Skeletal muscle cell (primary cell): ENCODE data around the gene ANKMY1.
A peak's percentile ranks its signal among the peaks of the same experiment; 100 is the strongest.

Experiments
- DNase-seq: peaks from one replicate; pipeline ENCODE4 v3.0.0-alpha.2; 2010; ENCODE audit warnings: low read depth
- H3K4me3 ChIP-seq: 2 replicates; pipeline ENCODE4 v1.5.1; 2011; ENCODE audit warnings: low read depth, mild to moderate bottlenecking, control low read depth, low read length, moderate library complexity

ANKMY1 gene

DNA sequence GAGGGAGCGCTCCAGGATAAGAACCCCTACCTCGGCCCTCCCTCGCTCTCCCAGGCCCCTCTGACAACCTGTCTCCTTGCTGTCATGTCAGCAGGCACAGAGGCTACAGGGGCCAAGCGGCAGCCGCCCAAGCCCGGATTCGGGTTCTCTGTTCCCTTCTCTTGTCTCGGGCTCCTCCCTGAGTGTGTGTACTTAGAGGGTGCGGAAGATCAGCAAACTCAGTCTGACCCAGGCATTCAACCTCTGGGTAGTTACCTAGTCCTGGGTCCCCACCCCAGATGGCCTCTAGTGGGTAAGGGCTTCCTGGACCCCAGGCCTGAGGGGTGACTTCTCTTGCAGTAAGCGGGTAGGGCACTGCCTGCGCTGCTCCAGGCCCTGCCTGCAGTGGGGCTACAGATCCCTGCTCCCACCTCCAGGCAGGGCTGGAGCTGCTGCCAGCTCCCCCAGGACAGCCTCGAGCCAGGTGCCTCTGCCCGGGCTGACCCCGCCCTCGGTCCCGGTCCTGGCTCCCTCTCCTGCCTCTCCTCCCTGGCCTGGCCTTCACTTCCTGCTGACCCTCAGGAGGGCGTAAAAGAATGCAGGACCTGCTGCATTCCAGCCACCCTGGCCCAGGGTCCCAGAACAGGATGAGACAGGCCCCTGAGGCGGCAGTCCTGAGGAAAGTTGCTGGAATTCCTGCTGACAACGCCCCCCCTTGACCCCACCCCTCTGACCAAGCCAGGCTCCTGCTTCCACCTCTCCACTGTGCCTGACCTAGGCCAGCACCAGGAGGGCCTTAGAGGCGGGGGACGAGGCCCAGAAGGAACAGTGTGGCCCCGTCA lies 100.4 kb downstream of the ANKMY1 start:
- DNase-seq, result no peak
- H3K4me3 ChIP-seq, result no peak overlapping the region

DNA sequence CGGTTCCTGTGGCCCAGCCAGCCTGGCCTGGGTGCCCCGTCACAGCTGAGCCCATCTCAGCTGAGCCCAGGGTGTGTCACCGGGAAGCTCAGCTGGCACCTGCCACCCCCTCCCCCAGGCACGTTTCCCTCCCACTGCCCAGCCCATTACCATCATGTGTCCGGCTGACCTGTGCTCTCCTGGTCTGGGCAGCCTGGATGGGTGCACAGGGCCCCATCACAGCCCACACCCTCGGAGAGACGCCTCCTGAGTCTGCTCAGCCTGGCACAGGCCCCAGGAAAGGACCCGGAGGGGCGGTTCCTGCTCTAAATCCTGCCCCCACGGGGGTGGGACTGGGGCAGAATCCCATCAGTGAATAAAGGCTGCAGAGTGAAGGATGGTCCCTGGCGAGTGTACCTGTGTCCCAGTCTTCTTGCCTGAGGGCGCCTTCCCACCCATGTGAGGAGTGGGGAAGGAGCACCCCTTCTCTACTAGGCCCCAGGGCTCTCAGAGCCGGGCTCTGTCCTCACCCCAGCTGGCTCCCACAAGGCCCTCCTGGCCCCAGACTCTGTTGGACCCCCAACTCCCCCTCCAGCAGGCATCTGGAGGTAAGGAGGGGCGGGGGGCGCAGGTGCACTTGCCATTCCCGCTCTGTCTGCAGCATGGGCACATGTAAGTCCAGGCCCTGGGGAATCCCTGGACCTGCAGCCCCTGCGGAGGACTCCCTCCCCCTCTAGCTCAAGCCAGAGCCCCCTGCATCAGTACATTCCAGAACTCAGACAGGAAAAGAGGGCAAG lies 101.2 kb downstream of the ANKMY1 start:
- DNase-seq, result no peak
- H3K4me3 ChIP-seq, result no peak overlapping the region

DNA sequence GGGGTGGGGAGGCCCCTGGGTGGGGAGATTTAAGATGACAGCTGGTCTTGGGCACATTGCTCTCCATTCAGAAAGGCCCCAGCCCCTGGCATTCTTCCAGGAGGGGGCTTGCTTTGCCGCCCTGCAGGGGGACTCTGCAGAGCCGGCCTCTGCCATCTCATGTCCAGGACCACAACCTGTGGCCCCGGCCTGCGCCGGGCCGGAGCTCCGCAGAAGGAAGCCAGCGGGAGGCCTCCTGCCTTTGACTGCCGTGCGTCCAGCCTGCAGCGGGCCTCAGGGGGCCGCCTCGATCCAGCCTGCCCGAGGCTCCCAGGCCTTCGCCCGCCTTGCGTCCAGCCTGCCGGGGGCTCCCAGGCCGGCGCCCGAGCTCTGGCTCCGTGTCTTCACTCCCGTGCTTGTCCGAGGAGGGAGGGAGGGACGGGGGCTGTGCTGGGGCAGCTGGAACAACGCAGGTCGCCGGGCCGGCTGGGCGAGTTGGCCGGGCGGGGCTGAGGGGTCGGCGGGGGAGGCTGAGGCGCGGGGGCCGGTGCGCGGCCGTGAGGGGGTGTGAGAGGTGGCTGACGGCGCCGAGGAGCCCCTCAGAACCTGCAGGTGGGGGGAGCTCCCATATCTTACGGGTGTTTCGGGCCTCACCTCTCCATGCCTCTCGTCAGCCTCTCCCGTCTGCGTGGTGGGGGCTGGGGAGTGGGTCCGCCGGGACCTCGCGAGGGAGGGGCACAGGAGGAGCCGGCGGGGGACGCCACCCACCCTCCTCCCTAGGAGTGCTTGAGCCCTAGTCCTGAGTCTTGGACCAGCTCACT lies 101.9 kb downstream of the ANKMY1 start:
- H3K4me3 ChIP-seq, result no peak overlapping the region
- DNase-seq, result no peak

DNA sequence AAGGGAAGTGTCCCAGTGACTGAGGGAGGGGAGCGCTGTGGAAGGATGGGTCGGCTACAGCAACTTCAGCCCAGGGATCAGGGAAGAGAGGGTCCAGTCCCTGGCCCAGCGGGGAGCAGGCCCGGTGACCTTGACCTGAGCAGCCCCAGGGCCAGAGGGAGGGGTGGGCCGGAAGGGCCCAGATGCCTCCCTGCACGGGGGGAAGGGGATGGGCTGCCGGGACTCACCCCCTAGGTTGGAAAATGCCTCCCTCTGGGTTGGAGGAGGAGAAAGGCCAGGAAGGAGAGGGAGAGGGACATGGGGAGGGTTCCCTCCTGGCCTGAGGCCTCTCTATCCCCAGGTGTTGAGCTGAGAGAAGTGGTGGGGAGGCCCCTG lies 102.5 kb downstream of the ANKMY1 start:
- DNase-seq, result no peak
- H3K4me3 ChIP-seq, result no peak overlapping the region

DNA sequence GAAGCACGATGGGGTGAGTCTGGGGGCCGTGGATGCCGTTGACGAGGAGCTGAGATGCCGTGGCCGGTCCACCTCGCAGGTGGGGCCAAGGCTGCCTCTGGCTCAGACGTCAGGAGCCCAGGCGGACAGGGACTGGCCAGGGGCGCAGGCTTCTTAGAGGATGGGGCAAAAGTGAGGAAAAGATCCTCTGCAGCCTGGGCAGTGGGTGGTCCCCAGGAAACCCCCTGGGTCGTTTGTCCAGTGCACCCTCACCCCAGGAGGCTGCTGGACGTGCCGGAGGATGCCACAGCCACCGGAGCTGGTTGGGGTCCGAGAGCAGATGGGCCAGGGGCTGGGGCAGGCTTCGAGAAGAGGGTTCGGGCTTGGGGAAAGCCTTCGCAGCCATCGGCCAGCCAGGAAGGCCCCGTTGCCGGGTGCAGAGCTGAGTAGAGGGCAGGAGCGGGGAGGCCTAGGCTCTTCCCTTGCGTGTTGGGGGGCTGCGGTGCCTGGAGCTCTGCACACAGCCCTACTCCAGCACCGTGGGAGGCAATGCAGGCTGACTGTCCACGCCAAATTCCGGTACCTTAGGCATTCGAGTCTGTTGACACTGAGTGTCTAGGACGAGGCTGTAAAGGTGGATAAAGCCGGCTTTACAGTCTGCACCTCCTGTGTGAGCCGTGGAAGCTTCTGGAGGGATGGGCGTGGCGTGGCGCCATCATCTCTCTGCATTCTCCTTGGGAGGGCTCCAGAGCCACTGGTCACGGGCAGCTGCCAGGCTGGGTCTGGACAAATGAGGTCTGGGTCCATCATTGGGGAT lies 103.5 kb downstream of the ANKMY1 start:
- H3K4me3 ChIP-seq, result peak overlapping the region; percentile 18
- no peak for DNase-seq

DNA sequence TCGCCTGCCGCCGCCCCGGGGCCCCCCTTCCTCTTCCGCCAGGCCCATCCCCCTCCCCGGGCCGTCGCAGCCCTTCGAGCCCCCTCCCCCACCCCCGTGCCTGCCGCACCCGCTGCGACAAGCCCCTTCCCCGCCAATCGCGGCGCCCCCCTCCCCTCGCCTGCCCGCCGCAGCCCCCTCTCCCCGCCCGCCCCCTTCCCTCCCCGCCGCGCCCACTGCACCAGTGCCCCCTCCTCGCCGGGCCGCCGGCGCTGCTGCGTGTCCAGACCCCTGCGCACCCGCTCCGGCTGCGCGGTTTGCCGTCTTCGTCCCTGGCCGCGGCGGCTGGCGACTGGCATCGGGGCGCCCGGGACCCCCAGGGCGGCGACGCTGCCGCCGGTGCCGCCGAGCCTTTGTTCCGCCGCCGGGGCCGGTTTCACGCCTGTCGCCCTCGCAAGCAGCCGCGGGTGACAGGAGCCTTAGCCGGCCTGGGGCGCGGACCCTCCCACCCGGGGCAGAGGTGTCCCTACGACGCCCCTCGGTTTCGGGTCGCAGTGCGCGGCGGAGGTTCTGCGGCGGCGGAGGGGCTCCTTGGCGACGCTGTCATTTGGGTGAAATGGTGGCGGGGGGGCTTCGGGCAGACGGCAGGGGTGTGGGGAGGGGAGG lies 104.2 kb downstream of the ANKMY1 start:
- H3K4me3 ChIP-seq, result peak overlapping the region; percentile 18
- no peak for DNase-seq

DNA sequence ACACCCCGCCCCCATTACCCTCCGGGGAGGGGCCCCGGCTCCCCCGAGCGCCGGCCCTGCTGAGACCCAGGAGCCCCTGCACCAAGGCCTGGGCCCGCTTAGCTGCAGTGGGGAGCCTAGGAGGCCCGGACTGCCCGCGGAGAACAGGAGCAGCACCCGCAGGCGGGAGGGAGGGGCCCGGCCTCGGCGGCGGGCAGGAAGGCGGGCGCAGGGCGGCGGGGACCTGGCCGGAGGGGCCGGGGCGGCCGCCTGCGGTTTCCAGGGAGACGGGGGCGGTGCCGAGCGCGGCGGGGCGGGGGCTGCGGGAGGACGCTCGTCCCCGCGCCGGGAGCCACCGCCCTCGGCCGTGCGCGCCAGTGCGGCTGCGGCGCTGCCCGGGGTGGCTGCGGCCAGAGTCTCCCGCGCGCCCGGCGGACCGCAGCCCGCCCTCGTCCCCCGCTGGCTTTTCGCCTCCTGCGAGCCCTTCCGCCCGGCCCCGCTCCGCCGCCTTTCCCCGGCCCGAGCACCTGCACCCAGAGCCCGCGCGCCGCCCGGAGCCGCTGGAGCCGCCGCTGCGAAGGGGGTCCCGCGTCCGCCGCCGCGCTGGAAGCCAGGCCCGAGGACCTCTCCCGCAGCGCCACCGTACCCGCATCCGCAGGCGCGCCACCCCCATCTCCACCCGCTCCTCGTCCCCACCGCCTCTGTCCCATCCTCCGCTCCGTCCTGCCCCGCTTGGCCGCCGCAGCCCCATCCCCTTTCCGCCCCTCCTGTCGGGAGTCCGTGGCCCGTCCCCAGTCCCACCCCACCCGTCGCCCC lies 105.1 kb downstream of the ANKMY1 start:
- no peak for DNase-seq
- H3K4me3 ChIP-seq, result peak overlapping the region; percentile 49

DNA sequence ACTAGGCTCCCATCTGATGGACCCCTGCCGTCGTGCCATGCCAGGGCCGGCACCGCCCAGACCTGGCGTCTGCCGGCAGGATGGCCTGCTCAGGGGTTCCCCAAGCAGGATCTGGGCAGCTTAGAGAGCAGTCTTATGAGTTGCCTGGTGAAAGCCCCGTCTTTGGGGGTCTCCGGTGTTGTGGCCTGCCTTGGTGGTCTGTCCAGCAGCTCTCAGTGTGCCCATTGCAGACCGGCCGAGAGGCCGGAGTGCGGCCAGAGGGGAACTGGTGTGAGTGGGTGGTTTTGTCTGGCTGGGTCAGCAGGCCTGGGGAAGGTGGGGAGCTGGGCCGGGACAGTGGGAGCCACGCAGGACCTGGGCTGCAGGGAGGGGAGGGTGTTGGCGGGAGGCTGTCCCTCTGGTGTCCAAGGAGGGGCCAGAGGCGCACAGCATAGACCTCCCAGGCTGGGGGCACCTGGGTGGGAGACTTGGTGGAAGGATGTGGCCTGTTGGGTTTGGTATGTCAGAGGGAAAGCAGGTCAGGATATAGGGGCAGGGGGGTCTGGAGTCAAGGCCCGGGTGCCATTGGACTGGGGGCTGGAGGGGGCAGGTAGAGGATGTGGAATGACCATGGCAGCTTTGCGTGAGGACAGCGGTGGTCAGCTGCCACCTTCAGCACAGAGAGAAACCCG lies 105.9 kb downstream of the ANKMY1 start:
- H3K4me3 ChIP-seq, result peak overlapping the region; percentile 49
- DNase-seq, result no peak

DNA sequence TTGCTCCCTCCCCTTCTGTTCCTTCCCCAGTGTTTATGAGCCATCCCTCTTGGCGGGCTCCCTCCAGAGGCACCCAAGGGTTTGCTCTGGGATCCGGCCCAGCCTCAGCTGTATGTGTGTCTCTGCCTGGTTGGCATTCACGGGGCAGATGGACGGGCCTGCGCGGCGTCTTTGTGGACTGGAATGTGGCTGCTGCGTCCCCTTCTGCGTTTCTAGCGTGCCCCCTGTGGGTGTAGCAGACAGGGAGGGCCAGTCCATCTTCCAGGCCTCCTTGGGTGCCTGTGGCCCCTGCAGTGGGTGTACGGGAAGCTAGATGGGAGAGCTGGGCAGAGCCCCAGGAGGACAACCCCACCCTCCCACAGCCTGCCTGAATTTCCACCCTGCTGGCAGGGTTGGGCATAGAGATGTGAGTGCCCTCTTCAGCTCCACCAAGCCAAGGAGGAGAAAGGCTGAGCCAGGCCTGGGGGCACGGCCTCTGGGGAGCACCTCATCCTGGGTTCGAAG lies 106.6 kb downstream of the ANKMY1 start:
- H3K4me3 ChIP-seq, result no peak overlapping the region
- no peak for DNase-seq

DNA sequence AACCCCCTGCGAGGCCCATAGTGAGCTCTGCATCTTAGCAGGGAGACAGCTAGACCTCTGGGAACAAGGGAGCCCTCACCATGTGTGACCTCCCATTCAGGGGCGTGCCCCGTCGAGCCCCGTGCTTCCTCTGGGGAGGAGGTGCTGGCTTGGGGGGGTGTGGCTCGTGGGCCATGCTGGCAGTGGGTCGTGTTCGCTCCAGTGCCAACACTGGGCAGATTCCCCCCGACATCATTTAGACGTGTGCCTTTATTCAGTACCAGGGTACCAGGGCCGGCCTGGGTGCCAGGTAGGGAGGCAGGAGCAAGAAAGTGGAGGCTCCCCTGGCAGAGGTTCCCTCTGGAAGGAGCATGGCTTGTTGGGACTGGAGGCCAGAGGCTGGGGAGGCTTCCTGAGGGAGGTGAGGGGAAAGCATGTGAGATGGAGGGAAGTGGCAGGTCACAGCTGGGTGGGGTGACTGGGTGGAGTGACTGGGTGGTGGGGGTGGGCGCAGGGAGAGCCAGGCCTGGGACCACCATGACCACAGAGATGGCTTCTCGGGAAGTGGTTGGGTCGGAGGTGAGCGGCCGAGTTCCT lies 107.2 kb downstream of the ANKMY1 start:
- H3K4me3 ChIP-seq, result no peak overlapping the region
- no peak for DNase-seq

DNA sequence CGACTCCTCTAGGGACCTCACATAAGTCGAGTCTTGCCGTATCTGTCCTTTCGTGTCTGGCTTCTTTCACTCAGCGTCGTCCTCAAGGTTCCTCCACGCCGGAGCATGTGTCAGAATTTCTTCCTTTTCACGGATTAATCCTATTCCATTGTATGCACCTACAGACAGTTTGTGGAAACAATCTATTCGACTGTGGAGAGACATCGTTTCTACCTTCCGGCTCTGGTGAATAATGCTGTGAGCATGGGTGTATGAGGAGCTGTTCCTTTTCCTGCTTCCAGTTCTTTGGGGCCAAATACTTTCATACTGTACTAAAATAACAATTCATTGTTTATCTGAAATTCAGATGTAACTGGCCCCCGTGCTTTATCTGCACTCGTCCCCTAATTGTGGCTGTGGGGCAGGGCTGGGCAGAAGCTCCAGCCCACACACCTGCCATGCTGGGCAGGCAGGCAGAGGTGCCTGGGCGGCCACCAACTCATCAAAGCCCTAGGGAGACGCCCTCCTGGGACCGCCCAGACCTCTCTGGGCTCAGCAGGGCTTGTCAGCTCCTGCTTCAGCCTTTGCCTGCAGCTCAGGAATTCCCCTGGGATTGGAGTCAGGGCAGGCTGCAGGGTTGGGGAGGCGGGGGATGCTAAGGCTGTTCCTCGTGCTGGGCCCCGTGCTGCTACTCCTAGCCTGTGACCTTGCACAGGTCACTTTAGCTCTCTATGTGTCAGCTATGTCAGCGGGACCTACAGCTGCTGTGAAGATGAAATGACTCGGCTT lies 107.8 kb downstream of the ANKMY1 start:
- H3K4me3 ChIP-seq, result no peak overlapping the region
- no peak for DNase-seq

DNA sequence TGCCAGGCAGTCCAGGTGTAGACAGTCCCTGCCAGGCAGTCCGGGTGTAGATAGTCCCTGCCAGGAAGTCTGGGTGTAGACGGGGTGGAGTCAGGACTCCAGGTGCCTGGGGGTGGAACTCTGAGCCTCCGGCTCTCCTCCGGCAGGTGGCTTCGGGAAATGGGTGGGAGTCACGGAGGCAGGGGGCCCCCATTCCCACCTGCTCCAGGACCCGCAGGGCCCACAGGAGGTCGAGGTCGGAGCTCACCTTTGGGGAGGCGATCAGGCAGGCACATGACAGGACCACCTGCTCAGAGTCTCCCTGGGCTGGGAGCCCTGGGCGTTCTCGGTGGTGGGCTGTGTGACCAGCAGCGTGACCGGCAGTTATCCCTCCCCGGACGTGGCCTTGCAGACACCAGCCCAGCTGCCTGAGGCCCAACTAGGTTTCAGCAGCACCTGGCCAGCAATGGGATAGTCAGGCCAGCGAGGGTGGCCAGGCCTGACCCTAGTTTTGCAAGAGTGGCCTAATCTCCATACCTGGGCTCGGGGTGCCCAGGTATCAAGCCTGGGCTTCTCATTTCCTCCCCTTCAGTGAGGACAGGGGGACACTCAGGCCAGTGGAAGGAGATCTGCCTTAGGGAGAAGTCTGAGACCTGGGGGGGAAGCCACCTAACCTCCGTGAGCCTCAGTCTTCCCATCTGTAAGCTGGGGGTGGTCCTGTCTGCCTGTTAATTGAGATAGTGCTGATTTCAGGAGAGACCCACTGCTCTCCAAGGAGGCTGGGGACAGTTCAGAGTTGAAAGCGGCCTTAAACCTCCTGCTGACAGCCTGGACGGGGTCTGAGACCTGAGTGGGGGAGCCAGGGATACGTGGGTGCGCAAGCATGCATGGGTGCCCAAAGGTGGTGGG lies 109.2 kb downstream of the ANKMY1 start:
- no peak for DNase-seq
- H3K4me3 ChIP-seq, result no peak overlapping the region

DNA sequence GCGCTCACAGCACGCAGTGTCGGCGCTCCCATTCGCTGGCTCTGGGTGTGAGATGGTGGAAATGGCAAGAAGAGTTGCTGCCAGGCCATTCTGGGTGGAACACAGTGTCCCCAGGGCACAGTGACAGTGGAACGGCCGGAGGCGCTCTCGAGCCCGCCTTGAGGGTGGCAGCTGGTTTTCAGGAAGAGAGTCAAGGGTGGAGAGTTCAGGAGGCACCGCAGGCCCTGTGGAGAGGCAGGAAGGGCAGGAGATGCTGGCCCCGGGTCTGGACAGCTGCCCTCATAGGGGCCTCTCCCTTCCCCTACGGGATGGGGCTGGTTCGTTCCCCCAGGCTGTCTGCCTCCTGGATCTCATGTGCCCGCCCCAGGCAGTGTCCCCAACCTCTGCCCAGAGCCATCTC lies 109.9 kb downstream of the ANKMY1 start:
- no peak for DNase-seq
- no peak overlapping the region for H3K4me3 ChIP-seq

DNA sequence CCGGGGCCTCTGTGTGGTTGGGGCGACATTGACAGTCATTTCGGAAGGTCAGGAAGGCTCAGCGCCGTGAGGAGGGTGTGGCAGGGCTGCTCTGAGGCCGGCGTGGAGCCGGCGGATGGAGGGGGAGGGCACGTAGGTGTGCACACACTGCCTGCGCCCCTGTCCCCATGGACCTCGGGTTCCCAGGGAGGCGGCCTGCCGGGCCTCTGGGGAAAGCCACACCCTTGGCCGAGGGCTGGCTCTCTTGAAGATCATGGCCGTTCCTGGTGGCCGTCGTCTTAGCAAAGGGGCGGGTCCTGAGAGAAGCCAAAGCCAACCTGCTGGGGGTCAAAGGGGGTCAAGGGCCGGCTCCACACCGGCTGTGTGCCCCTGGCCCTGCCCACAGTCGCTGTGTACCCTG lies 110.5 kb downstream of the ANKMY1 start:
- no peak overlapping the region for H3K4me3 ChIP-seq
- DNase-seq, result no peak

DNA sequence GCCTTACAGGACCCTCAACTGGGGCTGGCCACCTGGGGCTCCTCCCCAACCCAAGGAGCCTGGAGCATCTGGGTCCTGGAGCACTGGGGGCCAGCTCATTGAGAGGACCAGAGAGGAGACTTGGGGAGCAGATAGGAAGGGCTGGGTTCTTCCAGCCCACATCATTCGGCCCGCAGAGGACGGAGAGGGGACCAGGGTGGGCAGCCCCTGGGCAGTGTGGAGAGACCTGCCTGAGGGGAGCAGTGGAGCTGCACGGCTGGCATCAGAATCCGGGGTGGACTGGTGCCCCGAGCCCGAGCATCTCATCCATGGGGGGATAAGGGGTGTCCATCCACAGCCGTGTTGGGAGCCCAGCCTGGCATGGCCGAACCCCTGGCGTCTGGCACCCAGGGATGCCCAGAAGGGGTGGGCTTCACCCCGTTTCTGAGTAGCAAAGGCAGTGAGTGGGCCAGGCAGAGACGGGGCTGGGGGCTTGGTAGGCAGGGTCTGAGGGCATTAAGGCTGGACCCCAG lies 111.1 kb downstream of the ANKMY1 start:
- DNase-seq, result no peak
- H3K4me3 ChIP-seq, result no peak overlapping the region
